HG02678 (cell line): ENCODE results near the gene LYPD4.
"Not testable (repeated sequence)": the region's sequence is repeated elsewhere in the genome, so short reads cannot be mapped to it uniquely, and the experiment has no call there.

Experiments used
- ATAC-seq: cut with Tn5 transposase; IDR thresholded peaks from one replicate; pipeline ENCODE4 v1.9.1; 2021; ENCODE audit warnings: mild to moderate bottlenecking, moderate library complexity; ENCODE audit not compliant: unreplicated experiment

Gene LYPD4

DNA sequence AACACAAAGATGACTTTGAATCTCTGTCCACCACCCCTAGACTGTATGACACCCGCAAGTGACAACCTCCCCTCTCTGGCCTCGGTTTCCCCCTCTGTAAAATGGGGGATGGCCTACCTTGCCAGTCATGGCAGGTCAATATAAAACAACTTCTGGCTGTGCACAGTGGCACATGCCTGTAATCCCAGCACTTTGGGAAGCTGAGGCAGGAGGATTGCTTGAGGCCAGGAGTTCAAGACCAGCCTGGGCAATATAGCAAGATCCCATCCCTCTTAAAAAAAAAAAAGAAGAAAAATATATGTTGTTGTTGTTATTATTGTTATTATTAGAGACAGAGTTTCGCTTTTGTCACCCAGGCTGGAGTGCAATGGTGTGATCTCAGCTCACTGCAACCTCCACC, 31.5 kb upstream of the LYPD4 start:
- not testable (repeated sequence) for ATAC-seq

- no peak for ATAC-seq
These were observed 28.5 kb upstream of the LYPD4 start for GRCh38 chr19:41872775-41873647.

DNA sequence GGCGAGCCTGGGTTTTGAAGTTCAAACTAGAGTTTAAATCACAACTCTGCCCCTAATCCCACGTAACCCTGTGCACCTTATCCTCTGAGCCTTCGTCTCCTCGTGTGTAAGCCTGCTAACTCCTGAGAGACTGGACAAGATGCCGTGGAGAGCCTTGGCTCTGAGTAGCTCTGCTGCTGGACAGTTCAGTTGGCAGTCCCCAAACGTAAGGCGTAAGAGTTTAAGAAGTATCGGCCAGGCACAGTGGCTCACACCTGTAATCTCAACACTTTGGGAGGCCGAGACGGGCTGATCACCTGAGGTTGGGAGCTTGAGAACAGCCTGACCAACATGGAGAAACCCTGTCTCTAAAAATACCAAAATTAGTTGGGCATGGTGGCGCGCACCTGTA, 27.9 kb upstream of the LYPD4 start:
- no peak for ATAC-seq

- peak; percentile 65 for ATAC-seq
These were observed 27.3 kb upstream of the LYPD4 start for GRCh38 chr19:41871573-41872383.

DNA sequence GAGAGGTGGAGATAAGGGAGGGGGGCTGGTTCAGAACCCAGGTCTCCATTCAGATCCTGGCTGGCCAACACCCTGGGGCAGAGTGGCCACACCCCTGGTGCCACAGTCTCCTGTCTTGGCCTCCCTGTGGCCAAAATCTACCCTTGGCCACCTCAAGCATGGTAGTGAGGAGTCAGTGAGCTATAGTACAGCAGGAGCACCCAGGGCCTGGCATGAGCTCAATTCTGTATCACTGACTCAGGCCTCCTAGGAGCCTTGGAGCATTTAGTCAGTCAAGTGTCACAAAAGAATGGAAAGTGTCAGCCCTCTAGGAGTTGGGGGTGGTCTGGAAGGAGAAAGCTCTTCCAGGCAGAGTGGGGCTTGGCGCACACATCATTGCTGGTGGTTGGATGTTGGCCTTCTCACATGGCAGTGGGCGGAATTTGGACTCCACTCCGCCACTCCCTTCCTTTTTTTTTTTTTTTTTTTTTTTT, 26.0 kb upstream of the LYPD4 start:
- no peak for ATAC-seq

DNA sequence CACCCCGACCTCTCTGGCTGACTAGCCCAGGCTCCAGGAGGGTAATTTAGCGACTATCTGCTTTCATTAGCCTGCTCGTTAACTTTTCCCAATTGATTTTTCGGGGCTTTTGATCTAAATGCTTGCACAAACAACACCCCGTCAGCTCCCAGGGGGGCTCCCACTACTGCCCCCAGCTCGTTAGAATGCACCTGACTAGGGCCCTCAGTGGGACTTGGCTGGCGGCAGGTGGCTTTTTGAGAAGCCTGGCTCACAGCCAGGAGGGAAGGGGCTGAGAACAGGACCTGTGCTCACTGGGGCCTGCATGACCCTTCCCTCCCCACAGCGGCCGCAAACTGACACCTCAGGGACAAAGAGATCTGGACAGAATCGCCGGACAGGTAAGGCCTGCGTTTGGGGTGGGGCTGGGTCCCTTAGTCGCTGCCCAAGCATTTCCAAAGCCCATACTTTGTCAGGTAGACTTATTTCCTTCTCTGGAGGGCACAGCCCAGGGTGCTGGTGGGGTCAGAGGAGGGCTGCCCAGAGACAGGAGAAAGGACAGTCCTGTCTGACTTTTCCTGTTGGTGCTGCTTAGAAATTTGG, 25.0 kb upstream of the LYPD4 start:
- no peak for ATAC-seq

GRCh38 chr19:41868989-41869300, 24.5 kb upstream of the LYPD4 start:
- no peak for ATAC-seq

DNA sequence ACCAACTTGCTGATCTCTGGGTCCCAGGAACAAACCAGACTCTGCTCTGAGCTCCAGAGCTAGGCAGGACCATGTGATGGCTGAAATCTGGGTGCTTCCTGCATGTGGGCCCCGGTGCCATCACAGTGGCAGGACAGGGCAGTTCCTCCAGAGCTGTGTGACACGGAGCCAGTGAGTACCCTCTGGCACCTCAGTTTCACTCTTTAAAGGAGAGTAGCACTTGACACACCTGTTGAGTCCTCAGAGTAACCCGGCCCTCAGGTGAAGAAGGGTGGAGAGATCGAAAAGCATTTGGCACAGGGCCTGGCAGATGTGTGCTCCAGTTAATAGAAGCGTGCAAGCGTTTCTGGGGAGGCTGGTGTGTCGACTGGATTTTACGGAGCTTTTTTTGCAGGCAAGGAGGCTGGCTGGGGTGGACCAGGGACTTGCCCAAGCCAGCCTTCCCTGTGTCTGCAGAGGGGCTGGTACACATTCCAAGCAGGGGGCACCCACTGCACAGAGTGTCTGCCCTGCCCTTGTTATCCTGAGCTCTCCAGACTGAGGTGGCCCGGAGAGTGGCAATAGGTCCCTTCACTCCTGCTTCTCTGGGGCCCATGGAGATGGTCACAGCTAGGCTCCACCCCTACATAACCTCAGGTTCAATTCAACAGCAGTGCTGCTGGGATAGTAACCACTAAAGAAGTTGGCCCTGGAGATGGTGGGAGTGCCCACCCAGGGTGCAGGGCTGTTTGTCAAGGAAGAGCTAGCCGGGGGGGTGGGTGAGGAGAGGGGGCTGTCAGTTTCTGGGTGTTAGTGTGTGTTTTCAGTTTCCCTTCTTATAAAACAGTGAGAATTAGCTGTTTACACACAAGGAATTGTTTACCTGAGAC, 23.9 kb upstream of the LYPD4 start:
- no peak for ATAC-seq

DNA sequence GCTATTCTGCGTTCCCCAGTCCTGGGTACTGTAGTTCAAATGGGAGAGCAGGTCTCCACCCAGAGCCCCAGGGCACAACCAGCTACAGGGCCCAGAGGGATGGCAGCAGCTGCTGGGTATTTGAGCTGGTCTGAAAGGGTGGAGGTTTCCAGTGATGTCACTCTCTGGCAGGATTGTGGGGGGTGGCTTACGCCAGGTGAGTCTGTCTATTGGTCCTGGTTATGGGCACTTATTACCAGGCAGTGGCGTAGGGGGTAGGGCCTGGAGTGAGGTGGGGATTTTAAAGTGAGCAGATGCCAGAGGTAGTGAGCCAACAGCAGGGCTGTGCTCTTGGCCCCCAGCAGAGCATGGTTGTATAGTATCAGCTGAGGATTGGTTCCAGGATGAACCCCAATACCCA, 21.8 kb upstream of the LYPD4 start:
- ATAC-seq, result no peak

DNA sequence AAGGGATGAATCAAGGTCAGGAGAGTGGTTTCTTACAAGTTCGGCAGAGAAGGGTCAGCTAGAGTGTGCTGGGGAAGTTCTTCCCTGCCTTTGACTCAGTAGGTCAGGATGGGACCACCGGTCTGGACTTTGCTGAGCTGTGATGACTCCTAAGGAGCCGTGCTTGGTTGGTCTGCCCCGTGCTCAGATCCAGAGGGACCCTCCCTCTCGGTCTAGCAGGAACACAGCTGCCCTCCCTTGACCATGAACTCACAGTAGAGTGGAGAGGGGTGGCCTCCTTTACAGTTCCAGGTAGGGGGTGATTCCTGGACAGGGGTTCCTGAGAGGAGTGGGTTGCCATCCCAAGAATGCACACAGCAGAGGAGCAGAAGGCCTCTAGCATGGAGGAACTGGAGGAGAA, 19.9 kb upstream of the LYPD4 start:
- no peak for ATAC-seq

DNA sequence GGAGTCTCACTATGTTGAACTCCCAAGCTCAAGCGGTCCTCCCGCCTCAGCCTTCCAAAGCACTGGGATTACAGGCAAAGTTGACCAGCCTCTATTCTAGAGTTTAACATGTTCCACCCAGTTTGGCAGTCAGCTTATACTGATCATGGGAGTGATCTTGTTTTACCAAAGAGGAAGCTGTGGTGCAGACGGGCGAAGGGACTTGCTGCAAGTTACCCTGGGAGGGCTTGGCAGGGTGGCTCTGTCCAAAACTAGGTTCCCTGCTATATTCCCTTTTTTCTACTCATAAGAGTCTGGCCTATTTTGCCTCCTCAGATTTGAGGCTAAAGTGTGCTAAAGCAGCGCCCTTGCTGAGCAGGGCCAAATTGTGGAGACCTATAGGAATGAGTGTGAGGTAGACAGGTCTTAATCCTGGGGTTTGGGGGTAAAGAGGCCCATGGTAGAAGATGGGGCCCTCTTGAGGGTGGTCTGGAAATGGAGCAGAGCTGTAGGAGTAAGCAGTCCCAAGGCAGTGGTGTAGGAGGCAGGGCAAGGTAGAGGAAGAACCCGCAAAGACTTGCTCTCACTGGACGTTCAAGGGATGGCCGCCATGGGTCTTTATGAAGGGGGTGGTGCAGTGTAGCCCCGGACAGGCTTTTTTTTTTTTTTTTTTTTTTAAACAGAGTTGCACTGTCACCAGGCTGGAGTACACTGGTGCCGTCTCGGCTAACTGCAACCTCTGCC, 18.9 kb upstream of the LYPD4 start:
- ATAC-seq, result no peak

- no peak for ATAC-seq
These were observed 18.0 kb upstream of the LYPD4 start for GRCh38 chr19:41862445-41862986.

DNA sequence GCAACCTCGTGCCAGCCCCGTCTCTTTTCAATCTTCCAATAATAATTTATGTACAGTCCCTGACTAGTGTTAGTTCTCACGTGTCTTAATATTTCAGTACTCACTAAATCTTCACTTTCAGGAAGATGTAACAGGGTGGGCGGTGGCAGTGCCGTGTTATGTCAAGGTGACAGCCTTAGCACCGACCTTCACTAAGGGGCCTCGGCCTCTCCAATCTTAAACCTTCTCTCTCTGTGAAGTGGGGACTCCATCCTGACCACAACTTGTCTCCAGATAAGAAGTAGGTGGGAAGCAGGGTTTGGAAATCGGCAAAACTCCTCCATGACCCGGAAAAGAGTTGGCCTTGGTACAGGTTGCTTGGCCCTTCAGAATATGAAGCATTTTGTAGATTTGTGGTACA, 17.4 kb upstream of the LYPD4 start:
- no peak for ATAC-seq

GRCh38 chr19:41861116-41861768, 16.8 kb upstream of the LYPD4 start:
- no peak for ATAC-seq

GRCh38 chr19:41860419-41861115, 16.1 kb upstream of the LYPD4 start:
- no peak for ATAC-seq

DNA sequence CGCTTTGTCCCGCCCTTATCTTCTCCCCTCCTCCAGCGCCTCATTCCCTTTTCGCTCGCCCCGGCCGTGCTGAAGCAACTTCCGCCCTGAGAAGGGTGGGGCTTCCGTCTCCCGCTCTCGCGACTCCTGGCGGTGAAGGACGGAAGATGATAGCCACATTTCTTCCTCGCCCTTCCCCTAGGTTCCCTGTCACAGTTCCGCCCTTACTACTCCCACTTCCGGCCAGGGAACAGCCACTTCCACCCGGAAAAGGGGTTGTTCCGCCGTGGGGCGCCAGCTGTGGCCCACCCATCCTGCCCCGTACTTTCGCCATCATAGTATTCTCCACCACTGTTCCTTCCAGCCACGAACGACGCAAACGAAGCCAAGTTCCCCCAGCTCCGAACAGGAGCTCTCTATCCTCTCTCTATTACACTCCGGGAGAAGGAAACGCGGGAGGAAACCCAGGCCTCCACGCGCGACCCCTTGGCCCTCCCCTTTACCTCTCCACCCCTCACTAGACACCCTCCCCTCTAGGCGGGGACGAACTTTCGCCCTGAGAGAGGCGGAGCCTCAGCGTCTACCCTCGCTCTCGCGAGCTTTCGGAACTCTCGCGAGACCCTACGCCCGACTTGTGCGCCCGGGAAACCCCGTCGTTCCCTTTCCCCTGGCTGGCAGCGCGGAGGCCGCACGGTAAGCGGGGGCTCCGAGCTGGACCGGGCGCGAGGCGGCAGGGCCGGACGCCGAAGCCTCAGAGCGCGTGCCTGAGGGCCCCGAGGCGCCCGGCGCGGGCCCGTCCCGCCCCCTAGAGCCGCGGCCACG, 15.3 kb upstream of the LYPD4 start, which contains the start of gene RPS19:
Gene RPS19 (plus strand): TSS at position 638 of the 801 bp plus-strand sequence. CDS start 520 bp downstream, outside the sequence.
- ATAC-seq, result peak; percentile 77

DNA sequence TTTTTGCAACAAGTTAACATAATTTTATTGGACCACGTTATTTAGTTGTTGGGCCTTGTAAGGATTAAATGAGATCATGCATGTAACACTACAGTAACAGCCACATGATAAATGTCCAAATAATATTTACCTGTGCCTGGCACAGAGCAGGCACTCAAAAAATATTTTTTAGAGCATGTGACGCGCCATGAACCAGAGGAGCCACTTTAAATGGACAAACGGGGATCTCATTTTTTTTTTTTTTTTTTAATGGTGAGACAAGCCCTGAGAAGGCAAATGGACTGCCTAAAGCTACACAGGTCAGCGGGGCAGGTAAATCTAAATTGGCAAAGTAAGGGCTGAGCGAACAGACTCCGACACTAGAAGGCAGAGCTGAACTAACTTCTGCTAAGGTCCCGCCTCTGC, 14.7 kb upstream of the LYPD4 start:
- ATAC-seq, result no peak

- ATAC-seq, result no peak
These were observed 9.3 kb upstream of the LYPD4 start for GRCh38 chr19:41853768-41854167.
